Mucosa of stomach (tissue), 1 donor: ENCODE data around the gene MARCHF4.

ENCODE experiments used
- H3K27me3 ChIP-seq: one replicate; pipeline ENCODE4 v1.7.0; 2013; ENCODE audit warnings: mild to moderate bottlenecking, low read length; ENCODE audit not compliant: control insufficient read depth, insufficient read depth
- H3K36me3 ChIP-seq: one replicate; pipeline ENCODE4 v1.7.0; 2013; ENCODE audit warnings: low read length; ENCODE audit not compliant: control insufficient read depth, insufficient read depth
- H3K4me1 ChIP-seq: one replicate; pipeline ENCODE4 v1.7.0; 2013; ENCODE audit warnings: mild to moderate bottlenecking, low read length; ENCODE audit not compliant: control insufficient read depth, insufficient read depth
- H3K4me3 ChIP-seq: one replicate; pipeline ENCODE4 v1.7.0; 2013; ENCODE audit warnings: low read length
- H3K9ac ChIP-seq: one replicate; pipeline ENCODE4 v1.7.0; 2013; ENCODE audit warnings: mild to moderate bottlenecking, low read length, moderate library complexity
- H3K9me3 ChIP-seq: one replicate; pipeline ENCODE4 v1.7.0; 2013; ENCODE audit warnings: mild to moderate bottlenecking, low read length, moderate library complexity; ENCODE audit not compliant: control insufficient read depth
- donor health status: Pancreatic carcinoma.

MARCHF4 gene

DNA sequence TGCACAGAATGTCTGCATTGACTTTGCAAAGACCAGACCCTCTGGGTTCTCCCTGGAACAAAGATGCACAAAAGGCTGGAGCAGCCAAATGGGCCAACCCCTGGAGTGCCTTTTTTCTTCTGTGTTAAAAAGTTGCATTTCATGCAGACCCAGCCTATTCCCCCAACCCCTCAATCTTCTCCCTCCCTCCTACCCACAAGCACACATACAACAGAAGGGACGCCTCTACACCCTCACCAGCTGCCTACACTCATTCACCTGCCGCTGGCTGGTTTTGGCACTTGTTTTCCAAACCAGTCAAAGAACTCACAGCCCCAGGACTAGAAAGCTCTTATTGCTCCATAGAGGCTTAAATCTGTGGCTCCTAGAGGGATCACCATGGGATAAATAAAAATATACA, 16.6 kb downstream of the MARCHF4 start:
- H3K9ac ChIP-seq = no peak overlapping the region
- no peaks in the 10 kb centered on the region for H3K4me1 ChIP-seq
- no peaks in the 10 kb centered on the region for H3K9me3 ChIP-seq
- no peaks in the 10 kb centered on the region for H3K27me3 ChIP-seq
- no peaks in the 10 kb centered on the region for H3K36me3 ChIP-seq
- H3K4me3 ChIP-seq = no peak overlapping the region

DNA sequence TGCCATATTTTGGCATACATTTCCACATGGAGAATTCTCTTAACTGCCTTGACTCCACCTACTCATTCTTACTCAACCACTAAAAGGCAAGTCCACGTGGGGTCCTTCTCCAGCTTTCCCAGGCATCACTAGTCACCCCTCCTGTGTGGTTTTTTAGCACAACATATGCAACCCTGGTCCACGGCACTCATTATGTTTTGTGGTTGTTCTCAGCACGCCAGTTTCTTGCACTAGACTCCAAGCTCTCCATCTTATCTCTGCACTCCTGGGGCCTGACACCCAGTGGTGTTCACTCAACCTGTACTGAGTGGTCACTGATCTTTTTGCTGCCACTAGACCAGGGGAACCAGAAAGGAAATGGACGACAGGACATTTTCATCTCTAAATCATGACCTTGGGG, 18.0 kb downstream of the MARCHF4 start:
- H3K27me3 ChIP-seq = no peaks in the 10 kb centered on the region
- H3K9me3 ChIP-seq = no peaks in the 10 kb centered on the region
- no peaks in the 10 kb centered on the region for H3K36me3 ChIP-seq
- no peak overlapping the region for H3K4me3 ChIP-seq
- no peak overlapping the region for H3K9ac ChIP-seq
- no peaks in the 10 kb centered on the region for H3K4me1 ChIP-seq

DNA sequence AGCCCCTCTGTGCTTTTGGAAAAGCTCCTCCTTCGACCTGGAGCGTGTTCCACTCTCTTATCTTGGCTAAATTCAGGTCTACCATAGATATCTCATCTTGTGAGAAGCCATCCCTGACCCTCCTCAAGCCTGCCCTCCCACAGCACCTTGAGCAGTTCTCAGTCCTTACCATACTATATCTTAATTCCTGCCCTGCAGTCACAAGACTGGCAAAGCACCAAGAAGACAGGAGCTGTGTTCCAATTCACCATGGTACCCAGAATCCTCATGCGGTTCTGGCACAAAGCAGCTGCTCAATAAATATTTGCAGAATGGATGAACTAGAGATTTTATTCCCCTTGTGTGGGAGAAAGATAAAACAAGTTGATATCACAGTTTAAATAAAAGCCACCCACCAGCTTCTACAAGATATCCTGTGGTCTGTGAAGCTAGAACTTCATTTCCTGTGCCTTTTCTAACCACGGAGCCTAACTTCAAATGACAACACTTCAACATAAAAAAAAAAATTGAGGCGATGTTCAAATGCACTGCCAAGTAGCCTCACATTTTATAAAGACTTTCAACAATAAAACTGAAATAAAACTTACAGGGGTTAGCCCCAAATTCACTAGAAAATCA, 19.5 kb downstream of the MARCHF4 start:
- Histone ChIP-seq H3K9me3 (no peaks in the 10 kb centered on the region), H3K4me1 (no peaks in the 10 kb centered on the region), H3K27me3 (no peaks in the 10 kb centered on the region), H3K9ac (no peak overlapping the region), H3K36me3 (no peaks in the 10 kb centered on the region), H3K4me3 (no peak overlapping the region)

DNA sequence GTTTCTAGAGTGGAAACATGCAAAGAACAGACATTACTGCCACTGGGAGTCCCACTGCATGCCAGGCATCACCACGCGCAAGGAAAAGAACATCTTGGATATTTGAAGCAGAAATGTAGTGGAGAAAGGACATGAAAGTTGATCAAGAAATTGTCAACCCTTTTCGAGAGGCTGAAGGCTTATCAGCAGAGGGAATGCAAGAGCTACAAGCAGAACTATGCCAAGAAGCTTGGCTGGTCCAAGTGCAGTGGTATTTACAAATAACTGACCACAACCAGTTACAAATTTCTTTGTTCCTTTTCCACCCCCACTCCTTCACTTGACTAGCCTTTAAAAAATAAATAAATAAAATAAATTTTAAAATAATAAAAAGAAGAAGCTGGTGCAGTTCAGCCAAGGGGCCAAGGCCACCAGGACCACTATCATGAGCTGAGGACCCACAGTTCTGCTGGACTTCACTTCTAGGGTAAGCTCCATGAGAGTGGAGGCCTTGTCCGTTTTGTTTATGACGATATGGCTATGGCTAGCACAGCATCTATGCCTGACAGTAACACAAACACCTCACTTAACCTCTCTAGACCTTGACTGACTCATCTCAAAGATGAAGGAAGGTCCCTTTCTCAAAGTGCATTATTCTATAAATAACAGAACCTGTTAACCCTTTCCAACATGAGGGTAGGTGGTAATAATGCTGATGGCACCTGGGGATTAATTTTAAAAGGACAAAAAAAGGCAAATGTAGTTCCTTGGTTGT, 20.9 kb downstream of the MARCHF4 start:
- Histone ChIP-seq H3K4me3 (no peak overlapping the region), H3K36me3 (no peaks in the 10 kb centered on the region), H3K27me3 (no peaks in the 10 kb centered on the region), H3K9me3 (no peaks in the 10 kb centered on the region), H3K9ac (no peak overlapping the region), H3K4me1 (no peaks in the 10 kb centered on the region)

DNA sequence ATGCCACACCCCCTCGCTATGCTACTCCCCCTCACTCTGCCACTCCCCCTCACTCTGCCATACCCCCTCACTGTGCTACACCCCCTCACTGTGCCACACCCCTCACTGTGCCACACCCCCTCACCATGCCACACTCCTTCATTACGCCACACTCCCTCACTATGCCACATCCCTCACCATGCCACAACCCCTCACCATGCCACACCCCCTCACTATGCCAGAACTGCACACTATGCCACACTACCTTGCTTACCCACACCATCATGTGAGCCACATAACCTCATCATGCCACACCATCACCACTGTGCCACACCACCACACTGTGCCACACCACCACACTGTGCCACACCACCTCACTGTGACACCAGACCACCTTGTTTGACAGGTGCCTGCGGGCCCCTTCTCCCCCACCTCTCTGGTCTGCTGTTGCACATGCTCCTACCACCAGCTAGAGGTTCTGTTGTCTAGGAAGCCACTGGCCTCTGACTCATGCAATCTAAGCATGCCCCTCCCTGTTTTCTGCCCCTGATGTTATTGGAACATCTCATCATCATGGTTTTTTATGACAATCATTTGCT, 22.0 kb downstream of the MARCHF4 start:
- Histone ChIP-seq H3K4me3 (no peak overlapping the region), H3K9me3 (no peaks in the 10 kb centered on the region), H3K9ac (no peak overlapping the region), H3K36me3 (no peaks in the 10 kb centered on the region), H3K27me3 (no peaks in the 10 kb centered on the region), H3K4me1 (no peaks in the 10 kb centered on the region)

DNA sequence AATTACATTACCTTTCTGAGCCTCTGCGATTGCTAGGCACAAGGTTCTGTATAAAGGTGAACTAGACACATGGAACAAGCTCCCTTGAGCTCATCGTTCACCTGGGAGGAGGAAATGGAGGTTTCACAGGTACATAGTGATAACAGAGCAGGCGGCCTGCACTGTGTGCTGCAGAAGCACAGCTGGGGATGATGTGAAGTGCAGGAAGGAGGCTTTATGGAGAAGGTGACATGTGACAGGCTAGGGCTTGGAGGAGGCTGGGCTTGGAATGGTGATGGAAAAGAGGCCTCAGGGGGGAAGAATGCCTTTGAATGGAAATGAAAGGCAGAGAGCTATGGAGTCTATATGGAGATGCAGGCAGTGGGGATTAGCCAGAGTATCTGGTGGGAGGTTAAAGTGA, 22.9 kb downstream of the MARCHF4 start:
- Histone ChIP-seq H3K27me3 (no peaks in the 10 kb centered on the region), H3K9ac (no peak overlapping the region), H3K4me3 (no peak overlapping the region), H3K4me1 (no peaks in the 10 kb centered on the region), H3K36me3 (no peaks in the 10 kb centered on the region), H3K9me3 (no peaks in the 10 kb centered on the region)

DNA sequence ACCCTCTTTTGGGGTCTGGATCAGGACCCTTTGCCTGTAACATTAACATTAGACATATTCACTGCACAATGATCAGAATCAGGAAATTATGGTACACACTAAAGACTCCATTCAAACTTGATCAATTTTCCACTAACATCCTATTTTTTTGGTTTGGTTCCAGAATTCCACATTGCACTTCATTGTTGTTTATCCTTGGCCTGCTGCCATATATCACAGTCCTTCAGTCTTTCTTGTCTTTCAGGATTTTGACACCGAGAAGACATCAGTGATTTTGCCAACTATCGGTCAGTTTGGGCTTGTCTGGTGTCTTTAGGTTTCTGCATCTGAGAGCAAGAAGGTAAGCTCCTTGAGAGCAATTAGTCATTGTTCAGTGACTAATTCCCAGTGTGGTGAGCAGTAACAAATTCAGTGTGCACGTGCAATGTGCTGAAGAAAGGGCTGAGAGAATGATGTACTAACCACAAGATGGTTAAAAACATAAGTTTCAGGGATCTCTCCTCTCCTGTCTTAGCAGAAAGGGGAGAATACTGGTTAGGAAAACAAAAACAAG, 23.5 kb downstream of the MARCHF4 start:
- Histone ChIP-seq H3K4me1 (no peaks in the 10 kb centered on the region), H3K9ac (no peak overlapping the region), H3K9me3 (no peaks in the 10 kb centered on the region), H3K27me3 (no peaks in the 10 kb centered on the region), H3K4me3 (no peak overlapping the region), H3K36me3 (no peaks in the 10 kb centered on the region)

DNA sequence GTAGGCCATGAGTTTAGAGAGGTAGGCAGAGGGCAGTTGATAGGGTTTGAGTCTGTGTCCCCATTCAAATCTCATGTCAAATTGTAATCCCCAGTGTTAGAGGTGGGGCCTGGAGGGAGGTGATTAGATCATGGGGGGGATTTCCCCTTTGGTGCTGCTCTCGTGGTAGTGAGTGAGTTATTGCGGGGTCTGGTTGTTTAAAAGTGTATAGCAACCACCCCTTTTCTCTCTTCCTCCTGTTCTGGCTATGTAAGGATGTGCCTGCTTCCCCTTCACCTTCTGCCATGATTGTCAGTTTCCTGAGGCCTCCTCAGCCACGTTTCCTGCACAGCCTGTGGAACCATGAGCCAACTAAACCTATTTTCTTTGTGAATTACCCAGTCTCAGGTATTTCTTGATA, 25.5 kb downstream of the MARCHF4 start:
- no peaks in the 10 kb centered on the region for H3K4me1 ChIP-seq
- no peaks in the 10 kb centered on the region for H3K36me3 ChIP-seq
- no peak overlapping the region for H3K4me3 ChIP-seq
- no peaks in the 10 kb centered on the region for H3K27me3 ChIP-seq
- no peak overlapping the region for H3K9ac ChIP-seq
- no peaks in the 10 kb centered on the region for H3K9me3 ChIP-seq

DNA sequence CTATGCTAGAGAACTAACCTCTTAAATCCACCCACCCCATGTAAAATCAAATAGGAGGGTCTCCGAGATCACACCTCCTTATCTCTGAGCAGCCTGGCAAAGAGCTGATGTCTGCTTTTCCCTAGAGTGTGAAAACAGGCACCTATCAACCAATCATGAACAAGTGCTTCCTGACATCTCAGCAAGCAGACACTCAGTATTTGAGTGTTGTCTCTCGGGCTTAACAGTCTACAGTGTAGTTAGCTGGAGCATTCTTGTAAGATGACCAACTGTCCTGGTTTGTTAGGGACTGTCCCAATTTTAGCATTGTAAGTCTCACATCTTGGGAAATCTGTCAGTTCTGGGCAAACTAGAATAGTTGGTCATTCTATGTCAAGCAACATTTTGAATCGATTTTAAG, 26.4 kb downstream of the MARCHF4 start:
- no peaks in the 10 kb centered on the region for H3K36me3 ChIP-seq
- no peak overlapping the region for H3K4me3 ChIP-seq
- H3K27me3 ChIP-seq = no peaks in the 10 kb centered on the region
- no peak overlapping the region for H3K9ac ChIP-seq
- peaks cover 8% of the 10 kb centered on the region for H3K4me1 ChIP-seq
- H3K9me3 ChIP-seq = no peaks in the 10 kb centered on the region

DNA sequence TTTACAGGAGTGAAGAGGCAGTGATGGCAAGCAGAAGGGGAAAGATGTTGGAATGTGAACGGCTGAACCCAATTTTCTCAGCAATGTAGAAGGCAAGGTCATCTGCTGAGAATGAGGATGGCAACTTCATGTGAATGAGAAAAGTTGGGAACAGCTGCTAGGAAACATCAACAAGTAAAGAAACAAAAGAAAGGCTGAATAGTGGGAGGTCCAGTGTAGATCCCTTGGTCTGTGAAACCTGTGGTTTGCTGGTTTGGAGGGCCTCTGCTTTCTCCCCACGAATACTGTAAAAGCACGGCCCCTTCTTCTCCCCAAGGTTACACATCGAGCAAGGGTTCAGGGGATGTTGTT, 27.4 kb downstream of the MARCHF4 start:
- H3K4me1 ChIP-seq = peaks cover 17% of the 10 kb centered on the region
- H3K9me3 ChIP-seq = no peaks in the 10 kb centered on the region

DNA sequence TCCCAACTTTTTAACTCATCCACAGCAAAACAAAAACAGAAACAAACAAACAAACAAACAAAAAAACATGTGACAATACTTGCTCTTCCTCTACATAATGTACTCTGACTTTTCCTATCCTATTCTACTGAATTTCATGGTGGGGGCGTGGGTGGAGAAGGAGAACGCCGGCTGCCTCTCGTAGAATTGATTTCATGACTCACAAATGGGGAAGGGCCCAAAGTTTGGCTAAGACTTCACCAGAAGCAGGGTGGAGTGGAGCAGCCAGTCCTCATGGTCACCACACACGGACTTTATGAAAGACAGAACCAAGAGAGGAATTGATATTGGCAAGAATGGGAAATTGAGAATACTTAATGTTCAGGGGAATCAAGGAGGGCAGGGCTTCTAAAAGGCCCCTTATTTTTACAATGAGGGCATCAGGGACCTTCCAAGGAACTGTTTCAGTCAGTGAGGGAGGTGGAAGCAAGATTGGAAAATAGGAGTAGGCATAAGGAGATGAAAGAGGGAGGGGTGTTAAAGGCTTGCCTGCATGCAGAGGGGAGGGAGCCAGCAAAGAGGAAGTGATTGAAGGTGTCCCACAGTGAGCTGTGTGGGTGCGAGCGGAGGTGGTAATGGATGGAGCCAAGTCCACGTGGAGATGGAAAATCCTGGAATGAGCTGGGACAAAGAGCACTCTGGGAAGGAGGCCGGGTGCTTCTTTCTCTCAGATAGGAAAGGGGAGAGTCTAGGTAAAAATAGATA, 27.9 kb downstream of the MARCHF4 start:
- H3K4me1 ChIP-seq = peaks cover 17% of the 10 kb centered on the region

More for the DNA sequence above, 27.4 kb downstream of the MARCHF4 start:
- no peak overlapping the region for H3K4me3 ChIP-seq
- H3K36me3 ChIP-seq = no peaks in the 10 kb centered on the region
- no peaks in the 10 kb centered on the region for H3K27me3 ChIP-seq
- no peak overlapping the region for H3K9ac ChIP-seq

More for the DNA sequence above, 27.9 kb downstream of the MARCHF4 start:
- H3K9ac ChIP-seq = no peak overlapping the region
- H3K36me3 ChIP-seq = no peaks in the 10 kb centered on the region
- H3K4me3 ChIP-seq = no peak overlapping the region
- no peaks in the 10 kb centered on the region for H3K27me3 ChIP-seq
- no peaks in the 10 kb centered on the region for H3K9me3 ChIP-seq
